LNCAP (cell line): ENCODE results near the gene CCR6.

Source experiments
- TF ChIP-seq, protein P1 (sequence below): fragments of 450-650 bp; IDR thresholded peaks from 2 replicates; pipeline ENCODE4 v1.5.1; 2017; ENCODE audit warnings: mild to moderate bottlenecking

CCR6 gene

DNA sequence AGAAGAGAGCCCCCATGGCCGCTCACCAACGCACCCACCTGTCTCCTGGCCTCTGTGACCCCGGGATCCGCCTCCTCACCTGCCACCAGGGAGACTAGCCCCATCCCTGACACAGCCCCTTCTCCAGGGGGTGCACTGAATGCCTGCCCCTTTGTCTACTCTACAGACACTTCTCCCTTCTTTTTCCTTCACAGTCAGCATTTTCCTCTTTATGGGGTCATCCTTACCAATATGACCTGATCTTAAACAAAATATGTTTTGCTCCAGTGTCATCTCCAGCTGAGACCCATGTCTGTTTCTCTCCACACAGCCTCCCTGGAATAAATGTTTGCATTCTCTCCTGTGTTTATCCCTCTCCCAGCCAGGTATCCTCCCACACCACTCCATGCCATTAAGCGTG is 14.6 kb upstream of the CCR6 start:
- TF ChIP-seq, protein P1, sequence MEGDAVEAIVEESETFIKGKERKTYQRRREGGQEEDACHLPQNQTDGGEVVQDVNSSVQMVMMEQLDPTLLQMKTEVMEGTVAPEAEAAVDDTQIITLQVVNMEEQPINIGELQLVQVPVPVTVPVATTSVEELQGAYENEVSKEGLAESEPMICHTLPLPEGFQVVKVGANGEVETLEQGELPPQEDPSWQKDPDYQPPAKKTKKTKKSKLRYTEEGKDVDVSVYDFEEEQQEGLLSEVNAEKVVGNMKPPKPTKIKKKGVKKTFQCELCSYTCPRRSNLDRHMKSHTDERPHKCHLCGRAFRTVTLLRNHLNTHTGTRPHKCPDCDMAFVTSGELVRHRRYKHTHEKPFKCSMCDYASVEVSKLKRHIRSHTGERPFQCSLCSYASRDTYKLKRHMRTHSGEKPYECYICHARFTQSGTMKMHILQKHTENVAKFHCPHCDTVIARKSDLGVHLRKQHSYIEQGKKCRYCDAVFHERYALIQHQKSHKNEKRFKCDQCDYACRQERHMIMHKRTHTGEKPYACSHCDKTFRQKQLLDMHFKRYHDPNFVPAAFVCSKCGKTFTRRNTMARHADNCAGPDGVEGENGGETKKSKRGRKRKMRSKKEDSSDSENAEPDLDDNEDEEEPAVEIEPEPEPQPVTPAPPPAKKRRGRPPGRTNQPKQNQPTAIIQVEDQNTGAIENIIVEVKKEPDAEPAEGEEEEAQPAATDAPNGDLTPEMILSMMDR, result no peak

DNA sequence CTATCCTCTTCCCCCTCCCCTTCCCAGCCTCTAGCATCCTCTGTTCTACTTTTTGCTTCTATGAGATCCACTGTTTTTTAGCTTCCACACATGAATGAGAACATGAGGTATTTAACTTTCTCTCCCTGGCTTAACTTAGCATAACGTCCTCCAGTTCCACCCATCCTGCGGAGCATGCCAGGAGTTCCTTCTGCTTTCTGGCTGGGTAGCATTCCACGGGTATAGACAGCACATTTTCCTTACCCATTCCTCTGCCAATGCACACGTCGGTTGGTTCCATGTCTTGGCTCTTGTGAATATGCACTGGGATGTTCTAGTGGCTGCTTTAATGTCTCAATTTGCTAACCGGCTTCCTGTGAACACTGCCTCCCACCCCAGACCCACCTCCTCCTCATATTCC is 13.2 kb upstream of the CCR6 start:
- TF ChIP-seq, protein P1, result no peak

DNA sequence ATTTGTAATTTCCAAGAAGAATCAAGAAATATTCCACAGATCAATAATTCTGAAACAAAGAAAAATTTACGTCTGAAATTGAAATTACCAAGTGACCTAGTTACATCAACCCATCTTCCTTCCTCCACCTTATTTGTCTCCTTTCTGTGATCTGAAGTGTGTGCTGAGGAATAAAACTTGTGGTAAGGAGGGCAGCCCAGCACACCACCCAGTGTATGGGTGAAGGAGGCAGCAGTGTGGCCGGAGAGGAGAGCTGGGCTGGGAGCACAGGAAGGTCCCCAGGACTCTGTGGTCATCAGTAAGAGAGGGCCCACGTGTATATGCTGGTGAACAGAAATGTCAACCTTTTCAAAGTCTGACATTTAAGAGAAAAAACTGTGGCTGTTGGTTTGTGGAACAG is 11.3 kb upstream of the CCR6 start:
- TF ChIP-seq, protein P1, result no peak

DNA sequence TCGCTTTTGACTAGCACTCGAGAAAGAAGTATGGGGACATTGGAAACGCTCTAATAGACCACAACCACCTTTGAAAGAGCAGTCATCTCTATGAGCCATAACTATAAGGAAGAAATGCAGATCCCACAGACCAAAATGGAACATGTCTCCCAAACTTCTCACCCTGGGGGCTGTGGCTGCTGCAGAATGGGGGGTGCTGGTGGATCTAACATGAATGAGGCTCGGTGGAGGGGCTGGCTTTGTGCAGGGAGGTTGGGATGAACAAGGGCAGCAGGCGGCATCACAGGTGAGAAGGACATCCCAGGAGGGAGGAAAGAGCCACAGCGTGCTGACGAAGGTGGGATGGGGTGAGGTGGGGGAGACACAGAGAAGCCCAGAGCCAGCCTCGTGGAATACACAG is 10.5 kb upstream of the CCR6 start:
- TF ChIP-seq, protein P1, result no peak

DNA sequence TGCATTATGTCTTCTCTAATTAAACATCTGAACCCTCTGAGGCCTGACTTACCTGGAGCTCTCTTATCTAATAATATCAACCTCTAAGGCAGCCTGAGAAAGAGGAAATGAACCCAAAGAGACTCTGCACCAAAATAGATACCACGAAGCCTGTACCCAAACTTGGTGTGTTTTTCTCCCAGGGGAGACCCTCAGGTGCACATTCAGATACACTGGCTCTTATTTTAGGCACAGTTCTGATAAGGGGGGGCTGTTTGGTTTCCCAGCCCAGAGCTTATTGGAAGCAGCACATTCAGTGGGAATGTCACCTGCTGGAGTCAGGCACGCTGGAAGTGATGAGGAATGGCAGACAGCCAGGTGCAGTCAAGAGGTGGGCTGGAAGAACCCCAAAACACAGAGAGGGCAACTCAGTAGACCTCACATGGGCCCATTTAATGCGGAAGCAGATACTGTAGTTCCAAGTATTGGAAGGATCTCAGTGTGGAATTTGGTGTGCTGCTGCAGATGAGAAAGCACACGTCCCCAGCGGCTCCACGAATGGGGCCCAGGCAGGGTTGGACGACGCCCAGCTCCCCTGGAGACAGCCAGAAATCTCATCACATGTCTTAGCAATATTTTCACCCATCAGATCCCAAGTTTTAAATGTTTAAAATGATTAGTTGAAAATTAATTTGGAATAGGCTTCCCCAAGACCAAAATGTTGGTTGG is 9.7 kb upstream of the CCR6 start:
- TF ChIP-seq, protein P1, result no peak

DNA sequence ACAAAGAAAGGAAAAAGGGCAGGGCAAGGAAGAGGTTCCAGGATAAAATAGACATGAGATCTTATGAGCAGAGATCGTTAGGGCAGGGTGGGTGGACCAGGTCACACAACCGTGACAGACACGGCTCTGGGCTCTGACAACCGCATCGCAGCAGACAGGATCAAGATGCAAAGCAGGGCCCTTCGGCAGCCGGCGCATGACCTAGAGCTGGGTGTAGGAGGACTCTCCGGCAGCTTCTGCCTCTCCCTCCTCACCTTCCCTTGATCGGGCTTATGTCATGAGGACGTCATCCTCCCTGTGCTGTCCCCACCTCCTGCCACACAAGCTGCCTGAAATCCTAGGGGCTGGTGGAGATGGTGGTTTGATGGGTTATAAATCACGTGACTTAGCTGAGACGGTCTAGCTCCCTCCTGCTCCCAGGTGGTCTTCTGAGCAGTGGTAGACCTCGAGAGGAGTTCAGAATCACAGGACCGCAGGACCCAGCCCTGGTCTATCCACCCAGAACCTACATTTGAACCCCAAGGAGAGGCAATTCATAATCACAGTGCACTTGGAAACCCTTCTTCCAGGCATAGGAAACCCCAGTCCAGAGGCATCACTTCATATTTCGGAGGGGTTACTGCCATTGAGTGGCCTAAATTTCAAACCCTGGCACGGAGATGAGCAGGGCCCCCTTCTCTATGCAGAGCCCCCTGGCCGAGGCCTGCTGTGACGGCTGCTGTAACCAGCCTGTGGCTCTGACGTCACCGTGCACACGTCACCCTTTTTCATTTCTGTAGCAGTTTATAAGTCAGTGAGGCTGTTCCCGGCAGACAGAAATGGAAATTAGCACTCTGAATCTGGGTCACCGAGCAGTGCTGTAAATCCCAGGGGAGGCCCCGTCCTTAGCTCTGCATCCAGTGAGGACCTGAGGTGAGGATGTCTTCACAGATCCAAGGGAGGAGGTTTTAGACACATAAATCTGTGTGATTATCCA is 8.7 kb upstream of the CCR6 start:
- TF ChIP-seq, protein P1, result no peak

DNA sequence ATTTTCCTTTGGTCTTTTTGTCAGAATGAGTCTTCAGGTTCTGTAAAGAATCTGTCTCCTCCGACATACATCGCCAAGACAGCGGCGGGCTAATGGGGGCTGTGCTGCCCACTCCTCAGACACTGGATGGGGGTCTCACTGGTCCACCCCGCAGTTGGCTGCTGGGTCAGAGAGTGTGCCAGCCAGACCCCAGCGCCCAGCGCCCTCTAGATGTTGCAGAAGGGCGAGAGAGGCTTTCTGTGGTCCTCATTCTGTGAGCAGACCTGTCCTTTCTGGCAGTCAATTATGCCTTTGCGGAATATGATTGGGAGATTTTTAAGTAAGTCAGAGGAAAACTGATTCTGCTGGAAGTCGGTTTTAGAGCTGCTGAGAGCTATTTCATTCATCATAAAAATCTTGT is 7.8 kb upstream of the CCR6 start:
- TF ChIP-seq, protein P1, result no peak
